AG09309 (cell line): ENCODE results near the gene SLC6A6.
A peak's percentile ranks its signal among the peaks of the same experiment; 100 is the strongest.

Experiments used
- DNase-seq: peaks from one replicate; pipeline ENCODE4 v3.0.0-alpha.2; 2010; ENCODE audit warnings: low read depth
- H3K4me3 ChIP-seq: 2 replicates; pipeline ENCODE4 v1.5.1; 2011; ENCODE audit warnings: mild to moderate bottlenecking, low read depth, low read length, moderate library complexity; ENCODE audit not compliant: control insufficient read depth
- CTCF ChIP-seq: IDR thresholded peaks from 2 replicates; pipeline ENCODE4 v1.5.1; 2011; ENCODE audit warnings: mild to moderate bottlenecking, low read depth, low read length, inconsistent platforms; ENCODE audit not compliant: insufficient read depth, control insufficient read depth; ENCODE audit errors: missing control alignments

SLC6A6 gene

GRCh38 chr3:14464141-14464465 lies 61.7 kb downstream of the SLC6A6 start:
- no peak overlapping the region for H3K4me3 ChIP-seq
- no peak for TF ChIP-seq CTCF
- no peak for DNase-seq

- no peak for TF ChIP-seq CTCF
- H3K4me3 ChIP-seq, result no peak overlapping the region
- DNase-seq, result no peak
These were observed 62.1 kb downstream of the SLC6A6 start for GRCh38 chr3:14464521-14464920.

- no peak for DNase-seq
- no peak for TF ChIP-seq CTCF
These were observed 63.0 kb downstream of the SLC6A6 start for GRCh38 chr3:14465425-14465824.

GRCh38 chr3:14466179-14466903 lies 63.9 kb downstream of the SLC6A6 start:
- no peak for TF ChIP-seq CTCF
- DNase-seq, result no peak
- H3K4me3 ChIP-seq, result no peak overlapping the region

More at GRCh38 chr3:14465425-14465824, 63.0 kb downstream of the SLC6A6 start:
- H3K4me3 ChIP-seq, result no peak overlapping the region

- no peak for DNase-seq
- no peak overlapping the region for H3K4me3 ChIP-seq
- peak; percentile 89 for TF ChIP-seq CTCF
These were observed 65.6 kb downstream of the SLC6A6 start for GRCh38 chr3:14467814-14468620.

GRCh38 chr3:14468621-14468981 lies 66.2 kb downstream of the SLC6A6 start:
- no peak overlapping the region for H3K4me3 ChIP-seq
- no peak for TF ChIP-seq CTCF
- DNase-seq, result no peak

- no peak for TF ChIP-seq CTCF
- no peak overlapping the region for H3K4me3 ChIP-seq
- no peak for DNase-seq
These were observed 68.1 kb downstream of the SLC6A6 start for GRCh38 chr3:14470461-14470860.
